GM21825 (cell line): ENCODE data around the gene MAML2.

Experiments used
- ATAC-seq: cut with Tn5 transposase; IDR thresholded peaks from one replicate; pipeline ENCODE4 v1.9.1; 2021; ENCODE audit warnings: mild to moderate bottlenecking, moderate library complexity; ENCODE audit not compliant: unreplicated experiment

Gene MAML2

GRCh38 chr11:96318850-96319249 lies 24.1 kb downstream of the MAML2 start:
- no peak for ATAC-seq

DNA sequence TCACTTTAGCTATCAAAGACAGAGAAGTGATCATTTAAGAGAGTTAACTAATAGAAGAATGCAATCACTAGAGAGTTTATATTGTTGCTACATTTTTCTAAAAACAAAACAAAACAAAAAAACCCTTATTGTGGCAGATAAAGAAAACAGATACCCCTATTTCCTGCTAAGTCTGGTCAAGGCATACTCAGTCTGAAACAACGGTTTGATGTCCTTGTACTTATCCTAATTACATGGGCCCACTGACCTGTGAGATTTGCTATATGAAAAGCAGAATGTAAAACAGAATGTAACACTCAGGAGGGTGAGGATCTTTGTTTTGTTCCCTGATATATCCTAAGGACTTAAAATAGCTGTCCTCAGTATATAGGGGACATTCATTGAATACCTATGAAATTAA lies 24.6 kb downstream of the MAML2 start:
- no peak for ATAC-seq

GRCh38 chr11:96317985-96318384 lies 25.0 kb downstream of the MAML2 start:
- ATAC-seq = no peak

GRCh38 chr11:96317571-96317970 lies 25.4 kb downstream of the MAML2 start:
- no peak for ATAC-seq

- ATAC-seq = no peak
Observed at GRCh38 chr11:96316869-96317268, 26.1 kb downstream of the MAML2 start.

DNA sequence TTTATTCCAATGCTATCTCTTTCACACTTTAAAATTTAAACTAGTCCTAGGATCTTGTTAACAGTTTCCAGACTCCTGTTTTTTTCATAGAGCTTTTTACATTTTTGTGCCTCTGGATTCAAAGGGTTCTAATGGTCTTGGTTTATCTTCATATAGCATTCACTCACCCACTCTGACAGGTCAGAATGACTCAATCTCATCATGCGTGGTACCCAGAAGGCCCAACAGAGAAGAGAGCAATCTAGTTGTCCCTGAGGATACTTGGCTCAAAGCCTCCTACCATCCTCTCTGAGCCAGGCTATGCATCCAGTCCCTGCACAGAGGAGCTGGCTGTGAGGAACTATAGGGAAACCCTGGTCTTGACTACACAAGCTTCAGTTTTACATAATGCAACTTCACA lies 27.5 kb downstream of the MAML2 start:
- no peak for ATAC-seq

GRCh38 chr11:96314326-96315020 lies 28.5 kb downstream of the MAML2 start:
- ATAC-seq = no peak

DNA sequence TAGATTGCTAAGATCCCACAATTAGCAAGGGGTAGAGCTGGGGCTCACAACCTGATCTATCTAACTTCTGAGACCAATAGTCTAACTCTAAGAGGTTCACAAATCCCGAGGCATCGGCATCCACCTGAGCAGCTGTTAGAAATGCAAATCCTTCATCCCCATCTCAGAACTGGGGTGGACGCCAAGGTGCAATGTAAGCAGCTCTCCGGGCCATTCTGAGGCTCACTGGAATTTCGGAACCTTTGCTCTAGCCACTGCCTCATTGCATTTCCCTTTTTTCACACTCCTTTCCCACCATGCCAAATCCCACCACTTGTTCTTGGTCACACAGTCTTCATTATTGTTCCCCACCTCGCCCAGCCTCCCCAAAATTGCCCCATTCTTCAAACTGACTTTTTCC lies 29.8 kb downstream of the MAML2 start:
- ATAC-seq = no peak

- no peak for ATAC-seq
Observed at GRCh38 chr11:96311120-96311568, 31.9 kb downstream of the MAML2 start.

DNA sequence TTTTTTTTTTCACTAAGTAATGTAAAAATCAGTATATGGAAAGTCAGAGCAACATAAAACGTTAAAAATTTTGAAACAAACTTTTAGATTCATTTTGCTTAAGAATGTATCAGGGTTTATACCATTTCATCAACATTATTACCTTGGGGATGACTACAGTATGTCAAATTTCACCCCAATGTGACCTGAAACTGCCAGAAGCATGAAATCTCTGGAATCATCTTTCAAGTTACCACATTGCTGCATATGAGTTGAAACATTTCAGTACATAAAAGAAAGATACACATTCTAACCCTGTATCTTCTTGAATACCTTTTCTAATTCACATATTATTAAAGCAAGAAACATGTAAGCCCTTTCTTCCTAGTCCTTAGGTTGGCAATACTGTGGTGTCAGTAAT lies 32.8 kb downstream of the MAML2 start:
- ATAC-seq = no peak

DNA sequence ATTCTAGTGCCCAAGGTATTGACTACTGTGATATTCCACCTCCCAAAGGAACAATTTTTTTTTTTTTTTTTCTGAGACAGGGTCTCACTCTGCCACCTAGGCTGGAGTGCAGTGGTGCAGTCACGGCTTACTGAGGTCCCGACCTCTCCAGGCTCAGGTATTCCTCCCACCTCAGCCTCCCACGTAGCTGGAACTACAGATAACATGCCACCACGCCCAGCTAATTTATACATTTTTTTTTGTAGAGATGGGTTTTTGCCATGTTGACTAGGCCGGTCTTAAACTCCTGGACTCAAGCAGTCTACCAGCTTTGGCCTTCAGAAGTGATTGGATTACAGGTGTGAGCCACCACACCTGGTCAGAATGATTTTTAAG lies 33.4 kb downstream of the MAML2 start:
- no peak for ATAC-seq

- no peak for ATAC-seq
Observed at GRCh38 chr11:96309016-96309642, 33.9 kb downstream of the MAML2 start.

- no peak for ATAC-seq
Observed at GRCh38 chr11:96307776-96308140, 35.2 kb downstream of the MAML2 start.

DNA sequence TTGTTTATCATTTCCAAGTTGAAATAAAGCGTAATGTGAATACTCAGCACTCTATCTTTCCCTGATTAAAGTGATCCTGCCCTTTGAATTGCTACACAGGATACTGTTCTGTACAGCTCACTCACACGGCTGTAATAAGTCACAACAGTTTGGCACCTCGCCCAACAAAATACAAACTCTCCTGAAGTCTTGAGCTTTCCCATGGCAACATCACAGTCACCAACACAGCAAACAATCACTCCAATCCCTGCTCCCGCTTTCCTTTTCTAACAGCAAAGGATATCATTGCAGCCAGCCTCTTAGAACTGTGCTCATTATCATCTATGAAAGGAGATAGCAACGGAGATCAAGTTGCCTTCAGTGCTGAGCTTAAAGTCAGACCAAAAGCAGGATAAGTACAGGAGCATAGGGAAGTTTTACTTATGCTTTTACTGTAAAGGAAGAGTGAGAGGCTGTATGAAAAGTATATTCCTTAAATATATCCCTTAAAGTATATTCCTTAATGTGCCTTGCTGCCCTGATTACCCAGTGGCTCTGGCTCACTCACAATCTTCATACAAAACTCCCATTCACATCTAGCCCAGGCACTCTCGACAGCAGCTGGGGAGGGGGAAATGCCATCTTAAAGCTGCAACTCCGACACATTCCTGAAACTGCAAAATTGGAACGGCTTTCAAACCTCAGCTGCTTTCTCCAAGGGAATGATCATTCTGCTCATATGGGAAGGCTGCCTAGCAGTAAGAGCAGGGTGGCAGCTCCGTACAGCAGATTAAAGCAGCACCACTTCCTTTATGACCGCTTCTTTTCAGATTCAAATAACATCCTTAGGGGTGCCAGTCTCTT lies 35.8 kb downstream of the MAML2 start:
- ATAC-seq = no peak

DNA sequence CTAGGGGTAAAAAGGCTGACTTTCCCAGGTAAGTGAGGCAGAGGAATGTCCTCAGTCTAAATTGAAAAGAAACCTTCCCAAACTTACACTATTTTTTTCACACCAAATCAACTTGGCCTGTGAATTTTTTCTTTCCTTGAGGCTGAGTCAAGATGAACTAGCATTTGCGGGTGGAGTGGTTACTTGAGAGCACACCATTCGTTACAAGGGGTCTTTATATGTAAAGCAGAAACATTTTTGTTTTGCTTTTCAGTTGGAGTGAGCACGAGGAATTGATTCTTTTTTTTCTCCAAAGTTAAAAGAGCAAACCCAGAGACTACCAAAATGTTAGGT lies 36.4 kb downstream of the MAML2 start:
- ATAC-seq = no peak

DNA sequence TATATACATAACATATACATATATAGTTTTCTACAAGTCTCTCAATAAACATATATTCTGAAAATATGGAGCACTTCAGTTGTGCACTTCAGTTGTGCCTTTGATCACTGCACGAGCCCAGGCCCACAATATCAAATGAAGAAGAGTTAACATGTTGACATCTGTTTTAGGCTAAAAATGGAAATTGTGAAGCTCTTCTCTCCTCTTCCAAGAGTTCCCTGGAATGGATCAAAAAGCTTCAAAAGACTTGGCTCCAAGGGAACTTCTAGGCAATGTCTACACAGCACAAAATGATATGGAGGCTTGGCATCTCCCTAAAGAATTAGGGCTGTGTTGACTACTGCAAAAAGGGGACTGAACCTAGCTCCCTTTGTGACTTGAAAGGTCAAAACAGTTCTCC lies 36.9 kb downstream of the MAML2 start:
- no peak for ATAC-seq

DNA sequence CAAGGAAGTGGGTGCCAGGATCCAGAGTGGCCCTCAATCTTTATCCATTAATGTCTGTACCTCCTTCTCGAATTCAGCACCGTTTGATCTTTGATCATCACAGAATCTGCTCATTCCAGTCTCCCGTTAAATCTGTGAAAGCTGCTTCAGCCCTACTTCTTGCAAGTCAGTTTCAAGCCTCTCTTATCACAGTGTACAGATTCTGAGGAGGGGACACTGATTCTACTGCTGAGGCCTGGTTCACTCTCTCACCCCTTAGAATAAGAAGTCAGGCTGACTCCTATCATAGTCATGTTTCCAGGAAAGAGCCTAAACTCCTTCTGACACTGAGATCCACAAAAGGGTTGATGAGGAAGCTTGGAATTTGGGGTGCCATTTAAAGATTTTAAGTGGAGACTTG lies 39.0 kb downstream of the MAML2 start:
- ATAC-seq = no peak

DNA sequence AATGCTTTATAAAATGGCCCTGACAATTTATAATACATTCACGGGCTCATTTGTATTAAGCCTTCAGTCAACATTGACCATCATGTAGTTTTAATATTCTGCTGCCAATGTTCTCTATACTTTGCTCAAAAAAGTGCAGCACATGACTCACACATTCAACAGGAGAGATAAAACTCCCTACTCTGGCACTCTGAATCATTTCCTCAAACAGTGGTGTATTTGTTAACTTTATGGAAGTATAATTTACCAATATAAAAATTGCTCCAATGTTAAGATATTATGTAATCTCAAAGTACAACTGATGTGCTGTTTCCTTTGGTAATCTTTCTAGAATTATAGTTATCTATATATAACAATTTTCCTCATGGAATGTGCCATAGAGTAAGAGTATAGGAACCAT lies 39.9 kb downstream of the MAML2 start:
- no peak for ATAC-seq

DNA sequence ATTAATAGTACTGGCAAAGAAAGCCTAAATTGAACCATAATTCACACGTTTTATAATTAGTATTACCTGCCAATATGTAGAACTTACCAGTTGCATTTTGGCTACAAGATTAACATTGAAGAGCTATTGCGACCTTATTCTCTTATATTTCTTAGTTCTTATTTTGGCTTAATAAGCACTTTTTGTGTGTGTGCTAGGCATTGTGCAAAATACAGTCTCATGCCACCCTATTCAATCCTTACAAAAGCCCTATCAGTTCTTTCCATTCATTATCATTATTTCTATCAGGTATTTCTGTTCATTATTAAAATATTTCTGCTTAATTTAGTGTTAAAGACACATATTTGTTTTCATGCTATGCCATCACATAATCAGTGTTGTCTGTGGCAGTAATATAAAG lies 41.2 kb downstream of the MAML2 start:
- ATAC-seq = no peak

DNA sequence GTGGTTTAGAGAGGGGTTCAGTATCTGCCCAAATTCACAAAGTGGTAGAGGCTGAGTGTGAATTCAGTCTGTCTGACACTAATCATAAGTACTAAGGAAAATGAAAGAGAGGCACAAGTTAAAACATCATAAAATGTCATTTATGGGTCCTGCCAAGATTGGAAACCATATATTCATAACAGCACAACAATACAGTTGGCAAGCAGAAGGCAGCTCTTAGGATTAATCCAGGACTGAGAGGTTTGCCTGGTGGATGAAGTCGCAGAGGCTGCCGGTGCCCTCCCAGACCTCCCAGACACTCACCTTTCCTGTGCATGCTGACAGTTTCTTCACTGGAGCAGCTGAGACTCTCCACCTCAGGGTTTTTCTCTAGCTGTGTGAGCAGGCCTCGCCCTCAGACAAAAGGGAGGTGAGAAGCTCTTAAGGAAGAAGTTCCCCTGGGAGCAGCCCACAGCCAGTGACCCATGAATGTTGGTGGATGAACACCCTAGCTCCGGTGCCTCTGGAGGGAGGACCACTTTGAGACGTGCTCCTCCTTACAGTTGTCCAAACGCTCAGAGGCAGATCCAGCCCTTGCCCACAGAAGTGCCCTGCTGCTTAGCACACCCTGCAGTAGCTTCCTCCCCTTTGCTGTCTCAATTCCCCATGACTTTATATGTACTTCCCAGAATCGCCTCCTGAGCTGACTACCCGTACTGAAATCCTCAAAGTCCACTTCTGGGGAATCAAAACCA lies 43.7 kb downstream of the MAML2 start:
- ATAC-seq = no peak

- ATAC-seq = no peak
Observed at GRCh38 chr11:96295369-96295768, 47.6 kb downstream of the MAML2 start.

DNA sequence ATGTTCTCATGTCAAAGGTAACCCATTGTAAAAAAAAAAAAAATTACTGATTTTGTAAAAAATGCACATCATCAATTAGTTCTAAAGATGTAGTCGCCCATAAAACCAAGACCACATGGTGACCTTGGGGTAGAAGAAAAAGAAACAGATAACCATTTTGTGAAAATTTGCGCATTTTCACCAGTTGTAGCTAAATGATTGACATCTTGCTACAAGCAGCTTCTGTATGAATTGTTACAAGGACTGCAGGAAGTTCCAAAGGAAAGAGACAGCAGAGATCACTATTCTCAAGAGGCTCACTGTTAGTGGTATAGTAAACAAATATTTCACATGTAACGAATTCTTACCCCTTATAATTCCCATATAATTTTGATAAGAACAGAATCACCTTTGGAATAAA lies 48.7 kb downstream of the MAML2 start:
- no peak for ATAC-seq
